ENCODE data around the gene ATG13.

ATG13 gene

DNA sequence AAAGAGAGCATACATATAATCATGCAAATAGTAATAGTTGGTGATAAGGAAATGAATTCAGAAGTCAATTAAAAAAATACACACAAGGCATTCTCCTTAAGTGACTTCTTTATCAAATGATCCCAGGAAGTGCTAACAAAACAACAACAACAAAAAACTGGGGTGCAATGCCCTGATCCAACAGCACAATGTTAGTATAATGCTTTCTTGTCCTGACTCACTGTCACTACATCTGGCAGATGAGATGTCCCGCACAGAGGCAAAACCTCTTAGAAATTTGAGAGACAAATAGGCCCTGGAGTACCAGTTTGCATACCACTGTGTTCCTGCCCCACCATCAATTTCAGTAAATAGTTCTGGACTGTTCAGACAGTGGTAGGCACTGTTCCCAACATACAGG, 12.6 kb upstream of the ATG13 start:
- Histone ChIP-seq H3K4me3 (ENCODE audit: low read depth in 1 of 5, low read length in 5 of 5) (no peak overlapping the region), H3K9ac (ENCODE audit: low read length in 5 of 5) (no peak overlapping the region), H3K9me3 (ENCODE audit: control insufficient read depth in 5 of 5, low read length in 5 of 5) (no peaks in the 10 kb centered on the region), H3K27me3 (ENCODE audit: control insufficient read depth in 5 of 5, insufficient read depth in 4 of 5, low read length in 5 of 5) (no peaks in the 10 kb centered on the region), H3K27ac (ENCODE audit: low read depth, low read length) (no peak overlapping the region), H3K4me1 (ENCODE audit: control insufficient read depth in 5 of 5, insufficient read depth in 5 of 5, low read length in 5 of 5) (peaks cover 0 to 12% (median 6%) of the 10 kb centered on the region in 5 donors), H3K36me3 (ENCODE audit: control insufficient read depth in 5 of 5, insufficient read depth in 5 of 5, low read length in 5 of 5) (peaks cover 3 to 7% (median 6%) of the 10 kb centered on the region in 5 donors)

DNA sequence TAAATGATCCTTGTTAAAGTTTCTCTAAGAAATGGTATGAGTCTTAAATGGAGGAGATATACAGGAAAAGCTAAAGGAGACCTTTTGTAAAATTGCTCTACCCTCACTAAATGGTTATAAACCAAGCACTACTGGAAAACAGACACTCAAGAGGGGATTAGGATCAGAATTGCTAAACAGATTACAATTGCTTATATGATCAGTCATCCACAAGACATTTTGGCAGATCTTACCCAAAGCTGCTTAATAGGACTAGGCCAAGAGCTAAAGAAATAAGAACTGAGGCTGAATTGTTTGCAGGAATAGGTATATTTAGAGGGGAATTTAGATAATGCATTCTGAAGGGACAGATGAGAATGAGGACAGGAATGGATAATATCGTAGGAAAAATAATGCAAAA, 9.8 kb upstream of the ATG13 start:
- H3K4me1 ChIP-seq (ENCODE audit: control insufficient read depth in 5 of 5, insufficient read depth in 5 of 5, low read length in 5 of 5): peaks cover 0 to 7% (median 6%) of the 10 kb centered on the region in 5 donors
- no peaks in the 10 kb centered on the region for H3K9me3 ChIP-seq (ENCODE audit: control insufficient read depth in 5 of 5, low read length in 5 of 5)
- no peak overlapping the region for H3K4me3 ChIP-seq (ENCODE audit: low read depth in 1 of 5, low read length in 5 of 5)
- no peaks in the 10 kb centered on the region for H3K27me3 ChIP-seq (ENCODE audit: control insufficient read depth in 5 of 5, insufficient read depth in 4 of 5, low read length in 5 of 5)
- no peak overlapping the region for H3K27ac ChIP-seq (ENCODE audit: low read depth, low read length)
- peaks cover 3 to 7% (median 6%) of the 10 kb centered on the region in 5 donors for H3K36me3 ChIP-seq (ENCODE audit: control insufficient read depth in 5 of 5, insufficient read depth in 5 of 5, low read length in 5 of 5)
- H3K9ac ChIP-seq (ENCODE audit: low read length in 5 of 5): no peak overlapping the region

DNA sequence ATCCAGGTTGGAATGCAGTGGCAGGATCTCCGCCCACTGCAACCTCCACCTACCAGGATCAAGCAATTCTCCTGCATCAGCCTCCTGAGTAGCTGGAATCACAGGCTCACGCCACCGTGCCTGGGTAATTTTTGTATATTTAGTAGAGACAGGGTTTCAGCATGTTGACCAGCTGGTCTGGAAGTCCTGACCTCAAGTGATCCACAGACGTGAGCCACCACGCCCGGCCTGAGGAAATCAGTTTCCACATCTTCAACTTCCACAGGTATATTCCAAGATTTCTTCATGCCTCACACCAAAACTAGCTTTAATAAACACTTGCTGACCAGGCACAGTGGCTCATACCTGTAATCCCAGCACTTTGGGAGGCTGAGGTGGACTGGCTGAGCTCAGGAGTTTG, 8.0 kb upstream of the ATG13 start:
- H3K27ac ChIP-seq (ENCODE audit: low read depth, low read length): no peak overlapping the region
- peaks cover 0 to 7% (median 6%) of the 10 kb centered on the region in 5 donors for H3K4me1 ChIP-seq (ENCODE audit: control insufficient read depth in 5 of 5, insufficient read depth in 5 of 5, low read length in 5 of 5)
- no peaks in the 10 kb centered on the region for H3K9me3 ChIP-seq (ENCODE audit: control insufficient read depth in 5 of 5, low read length in 5 of 5)
- H3K4me3 ChIP-seq (ENCODE audit: low read depth in 1 of 5, low read length in 5 of 5): no peak overlapping the region
- no peaks in the 10 kb centered on the region for H3K27me3 ChIP-seq (ENCODE audit: control insufficient read depth in 5 of 5, insufficient read depth in 4 of 5, low read length in 5 of 5)
- no peaks in the 10 kb centered on the region for H3K36me3 ChIP-seq (ENCODE audit: control insufficient read depth in 5 of 5, insufficient read depth in 5 of 5, low read length in 5 of 5)
- H3K9ac ChIP-seq (ENCODE audit: low read length in 5 of 5): no peak overlapping the region

DNA sequence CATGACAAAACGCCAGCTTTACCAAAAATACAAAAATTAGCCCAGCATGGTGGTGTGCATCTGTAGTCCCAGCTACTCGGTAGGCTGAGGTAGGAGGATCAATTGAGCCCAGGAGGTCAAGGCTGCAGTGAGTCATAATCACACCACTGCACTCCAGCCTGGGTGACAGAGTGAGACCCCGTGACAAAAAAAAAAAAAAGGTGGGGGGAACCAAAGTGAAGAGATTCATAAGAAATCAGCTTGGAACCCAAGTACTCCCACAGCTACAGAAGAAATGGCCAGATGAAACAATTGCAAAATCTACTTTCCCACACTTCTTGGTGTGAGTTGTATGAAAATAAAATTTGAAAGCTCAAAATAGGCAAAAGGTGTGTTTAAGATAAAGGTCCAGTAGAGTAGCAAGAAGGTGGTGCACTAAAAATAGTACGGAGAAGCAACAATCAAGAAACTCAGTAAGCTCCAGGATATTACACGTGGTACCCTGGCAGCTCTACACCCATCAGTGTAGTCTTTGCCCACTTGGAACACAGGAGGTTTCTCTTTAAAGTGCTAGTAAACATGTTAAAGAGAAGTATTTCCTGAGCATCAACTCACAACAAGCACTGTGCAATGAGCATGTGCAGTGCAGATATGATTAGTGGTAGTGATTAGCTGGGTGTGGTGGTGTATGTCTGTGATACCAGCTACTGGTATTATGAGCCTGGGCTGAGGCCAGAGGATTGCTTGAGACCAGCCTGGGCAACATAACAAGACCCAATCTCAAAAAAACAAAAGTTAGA, 5.6 kb upstream of the ATG13 start:
- Histone ChIP-seq H3K27me3 (ENCODE audit: control insufficient read depth in 5 of 5, insufficient read depth in 4 of 5, low read length in 5 of 5) (no peaks in the 10 kb centered on the region), H3K9me3 (ENCODE audit: control insufficient read depth in 5 of 5, low read length in 5 of 5) (no peaks in the 10 kb centered on the region), H3K9ac (ENCODE audit: low read length in 5 of 5) (no peak overlapping the region), H3K4me3 (ENCODE audit: low read depth in 1 of 5, low read length in 5 of 5) (no peak overlapping the region), H3K27ac (ENCODE audit: low read depth, low read length) (no peak overlapping the region), H3K36me3 (ENCODE audit: control insufficient read depth in 5 of 5, insufficient read depth in 5 of 5, low read length in 5 of 5) (no peaks in the 10 kb centered on the region), H3K4me1 (ENCODE audit: control insufficient read depth in 5 of 5, insufficient read depth in 5 of 5, low read length in 5 of 5) (peaks cover 2 to 21% (median 13%) of the 10 kb centered on the region in 5 donors)

DNA sequence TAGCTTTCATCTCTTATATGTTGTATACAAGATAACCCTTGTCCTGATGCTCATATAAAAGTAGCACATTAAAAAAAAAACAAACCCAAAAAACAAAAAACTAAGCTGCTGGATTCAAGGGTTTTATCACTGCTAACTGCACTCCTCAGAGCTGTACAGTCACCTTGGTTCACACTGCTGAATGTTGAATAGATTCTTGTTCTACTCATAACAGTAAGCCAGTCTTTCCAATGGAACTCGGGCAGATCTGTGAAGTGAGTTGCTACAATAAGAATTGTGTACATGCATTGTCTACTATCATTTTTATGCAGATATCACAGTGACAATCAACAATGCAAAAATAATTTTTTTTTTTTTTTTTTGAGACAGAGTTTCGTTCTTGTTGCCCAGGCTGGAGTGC, 5.0 kb upstream of the ATG13 start:
- no peaks in the 10 kb centered on the region for H3K27me3 ChIP-seq (ENCODE audit: control insufficient read depth in 5 of 5, insufficient read depth in 4 of 5, low read length in 5 of 5)
- H3K9ac ChIP-seq (ENCODE audit: low read length in 5 of 5): no peak overlapping the region
- no peaks in the 10 kb centered on the region for H3K9me3 ChIP-seq (ENCODE audit: control insufficient read depth in 5 of 5, low read length in 5 of 5)
- H3K4me3 ChIP-seq (ENCODE audit: low read depth in 1 of 5, low read length in 5 of 5): no peak overlapping the region
- H3K4me1 ChIP-seq (ENCODE audit: control insufficient read depth in 5 of 5, insufficient read depth in 5 of 5, low read length in 5 of 5): peaks cover 2 to 23% (median 15%) of the 10 kb centered on the region in 5 donors
- no peaks in the 10 kb centered on the region for H3K36me3 ChIP-seq (ENCODE audit: control insufficient read depth in 5 of 5, insufficient read depth in 5 of 5, low read length in 5 of 5)
- no peak overlapping the region for H3K27ac ChIP-seq (ENCODE audit: low read depth, low read length)

DNA sequence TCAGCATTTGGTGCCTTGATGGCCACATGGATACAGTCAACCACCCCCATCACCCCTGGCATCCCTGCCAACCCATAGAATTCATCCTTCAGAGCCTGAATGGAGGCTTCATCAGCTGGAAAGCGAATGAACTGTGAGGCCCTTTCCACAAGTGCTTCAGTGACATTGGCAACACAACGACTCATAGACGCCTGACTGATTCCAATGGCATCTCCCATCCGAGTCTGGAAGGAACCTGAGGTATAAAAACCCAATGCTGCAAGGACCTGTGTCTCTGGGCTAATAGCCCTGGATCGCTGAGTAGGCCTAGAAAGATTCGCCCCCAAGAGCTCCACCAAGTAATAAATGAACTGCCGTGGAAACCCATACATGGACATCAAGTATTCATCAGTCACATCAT, 1.6 kb upstream of the ATG13 start:
- Histone ChIP-seq H3K4me3 (ENCODE audit: low read depth in 1 of 5, low read length in 5 of 5) (no peak overlapping the region), H3K9me3 (ENCODE audit: control insufficient read depth in 5 of 5, low read length in 5 of 5) (no peaks in the 10 kb centered on the region), H3K27me3 (ENCODE audit: control insufficient read depth in 5 of 5, insufficient read depth in 4 of 5, low read length in 5 of 5) (no peaks in the 10 kb centered on the region), H3K9ac (ENCODE audit: low read length in 5 of 5) (no peak overlapping the region), H3K36me3 (ENCODE audit: control insufficient read depth in 5 of 5, insufficient read depth in 5 of 5, low read length in 5 of 5) (peaks cover 0 to 9% (median 0%) of the 10 kb centered on the region in 5 donors), H3K27ac (ENCODE audit: low read depth, low read length) (no peak overlapping the region), H3K4me1 (ENCODE audit: control insufficient read depth in 5 of 5, insufficient read depth in 5 of 5, low read length in 5 of 5) (peaks cover 2 to 38% (median 30%) of the 10 kb centered on the region in 5 donors)

DNA sequence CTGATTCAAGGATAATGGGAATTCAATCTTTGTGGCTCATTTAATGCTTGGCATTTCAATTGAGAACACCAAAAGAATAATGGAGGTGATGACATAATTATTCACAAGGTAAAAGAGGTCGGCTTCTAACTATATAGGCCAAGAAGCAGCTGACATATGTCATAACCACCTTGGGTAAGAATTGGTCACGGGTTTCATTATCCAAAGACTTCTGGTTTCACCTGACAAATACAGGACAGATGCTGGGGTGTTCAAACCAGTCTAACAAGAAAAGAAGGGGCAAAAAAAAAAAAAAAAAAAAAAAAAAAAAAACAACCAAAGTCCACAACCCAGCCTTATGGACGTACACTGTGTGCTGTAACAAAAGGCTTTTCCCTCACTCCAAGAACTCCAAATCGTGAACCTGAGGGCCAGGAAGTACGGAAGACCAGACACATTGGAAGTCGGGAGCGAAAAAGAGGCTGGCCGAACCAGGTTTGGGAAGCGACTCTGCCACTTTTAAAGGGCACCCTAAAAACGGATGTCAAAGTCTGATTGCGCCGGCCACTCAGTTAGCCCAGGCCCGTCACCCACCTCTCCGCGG, 711 bp upstream of the ATG13 start:
- Histone ChIP-seq H3K4me3 (ENCODE audit: low read depth in 1 of 5, low read length in 5 of 5) (peak overlapping the region; percentile 91 to 100 (median 96)), H3K36me3 (ENCODE audit: control insufficient read depth in 5 of 5, insufficient read depth in 5 of 5, low read length in 5 of 5) (peaks cover 3 to 14% (median 4%) of the 10 kb centered on the region in 5 donors), H3K27ac (ENCODE audit: low read depth, low read length) (peak overlapping the region; percentile 95), H3K27me3 (ENCODE audit: control insufficient read depth in 5 of 5, insufficient read depth in 4 of 5, low read length in 5 of 5) (no peaks in the 10 kb centered on the region), H3K9ac (ENCODE audit: low read length in 5 of 5) (peak overlapping the region; percentile 86 to 99 (median 90)), H3K4me1 (ENCODE audit: control insufficient read depth in 5 of 5, insufficient read depth in 5 of 5, low read length in 5 of 5) (peaks cover 2 to 36% (median 29%) of the 10 kb centered on the region in 5 donors), H3K9me3 (ENCODE audit: control insufficient read depth in 5 of 5, low read length in 5 of 5) (no peaks in the 10 kb centered on the region)

DNA sequence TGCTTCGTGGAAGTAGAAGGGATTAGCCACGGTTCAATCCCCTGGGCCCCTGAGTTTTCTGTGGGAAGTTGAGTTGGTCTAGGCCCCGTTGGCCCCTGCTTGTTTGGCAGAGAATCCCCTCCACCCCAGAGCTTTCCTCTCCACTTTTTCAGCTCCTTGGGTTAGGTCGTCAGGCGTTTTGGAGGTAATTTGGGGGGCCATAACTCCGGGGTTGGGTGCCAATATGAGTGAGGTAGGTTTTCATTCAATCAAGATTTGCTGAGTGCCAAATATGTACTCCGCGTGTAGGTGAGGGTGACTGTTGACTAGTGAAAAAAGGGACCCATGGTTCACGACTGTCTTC, 590 bp downstream of the ATG13 start:
- Histone ChIP-seq H3K9me3 (ENCODE audit: control insufficient read depth in 5 of 5, low read length in 5 of 5) (no peaks in the 10 kb centered on the region), H3K27me3 (ENCODE audit: control insufficient read depth in 5 of 5, insufficient read depth in 4 of 5, low read length in 5 of 5) (no peaks in the 10 kb centered on the region), H3K9ac (ENCODE audit: low read length in 5 of 5) (peak overlapping the region in 4 of 5 donors; percentile 86 to 99 (median 91)), H3K27ac (ENCODE audit: low read depth, low read length) (peak overlapping the region; percentile 95), H3K36me3 (ENCODE audit: control insufficient read depth in 5 of 5, insufficient read depth in 5 of 5, low read length in 5 of 5) (peaks cover 4 to 21% (median 8%) of the 10 kb centered on the region in 5 donors), H3K4me3 (ENCODE audit: low read depth in 1 of 5, low read length in 5 of 5) (peak overlapping the region; percentile 93 to 100 (median 96)), H3K4me1 (ENCODE audit: control insufficient read depth in 5 of 5, insufficient read depth in 5 of 5, low read length in 5 of 5) (peaks cover 2 to 31% (median 23%) of the 10 kb centered on the region in 5 donors)

DNA sequence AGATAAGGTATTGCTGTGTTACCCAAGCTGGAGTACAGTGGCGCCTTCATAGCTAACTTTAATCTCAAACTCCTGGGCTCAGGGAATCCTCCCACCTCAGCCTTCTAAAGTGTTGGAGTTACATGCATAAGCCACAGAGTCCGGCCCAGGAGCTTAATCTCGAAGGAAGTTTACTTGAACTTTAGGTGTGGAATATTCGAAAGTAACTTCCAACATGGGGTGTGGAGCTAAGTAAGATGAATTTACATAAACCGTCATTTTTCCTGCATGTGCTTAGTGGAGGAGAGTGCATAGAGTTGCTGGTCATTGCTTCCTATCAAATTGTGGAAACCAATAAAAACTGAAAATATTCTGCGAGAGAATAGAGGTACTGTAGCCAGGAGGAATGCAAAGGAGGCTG, 1.5 kb downstream of the ATG13 start:
- Histone ChIP-seq H3K36me3 (ENCODE audit: control insufficient read depth in 5 of 5, insufficient read depth in 5 of 5, low read length in 5 of 5) (peaks cover 4 to 23% (median 8%) of the 10 kb centered on the region in 5 donors), H3K4me1 (ENCODE audit: control insufficient read depth in 5 of 5, insufficient read depth in 5 of 5, low read length in 5 of 5) (peaks cover 2 to 31% (median 23%) of the 10 kb centered on the region in 5 donors), H3K9me3 (ENCODE audit: control insufficient read depth in 5 of 5, low read length in 5 of 5) (no peaks in the 10 kb centered on the region), H3K4me3 (ENCODE audit: low read depth in 1 of 5, low read length in 5 of 5) (no peak overlapping the region), H3K9ac (ENCODE audit: low read length in 5 of 5) (peak overlapping the region in 3 of 5 donors; percentile 43 to 99 (median 96)), H3K27me3 (ENCODE audit: control insufficient read depth in 5 of 5, insufficient read depth in 4 of 5, low read length in 5 of 5) (no peaks in the 10 kb centered on the region), H3K27ac (ENCODE audit: low read depth, low read length) (no peak overlapping the region)

DNA sequence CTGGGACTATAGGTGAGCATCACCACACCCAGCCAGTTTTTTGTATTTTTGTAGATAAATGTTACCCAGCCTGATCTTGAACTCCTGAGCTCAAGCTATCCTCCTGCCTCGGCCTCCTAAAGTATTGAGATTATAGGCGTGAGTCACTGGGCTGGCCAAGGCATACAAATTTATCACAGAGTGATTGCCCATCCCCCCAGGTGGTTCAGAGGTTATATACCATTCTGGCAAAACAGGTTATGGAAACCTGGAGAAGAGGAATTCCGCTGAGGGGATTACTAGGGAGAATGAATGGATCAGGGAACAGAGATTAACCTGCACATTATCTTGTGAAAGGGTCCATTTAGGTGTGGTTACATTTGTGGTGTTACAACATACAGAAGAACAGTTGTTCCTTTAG, 8.1 kb downstream of the ATG13 start:
- Histone ChIP-seq H3K9ac (ENCODE audit: low read length in 5 of 5) (no peak overlapping the region), H3K4me1 (ENCODE audit: control insufficient read depth in 5 of 5, insufficient read depth in 5 of 5, low read length in 5 of 5) (peaks cover 0 to 3% (median 0%) of the 10 kb centered on the region in 5 donors), H3K4me3 (ENCODE audit: low read depth in 1 of 5, low read length in 5 of 5) (no peak overlapping the region), H3K27me3 (ENCODE audit: control insufficient read depth in 5 of 5, insufficient read depth in 4 of 5, low read length in 5 of 5) (no peaks in the 10 kb centered on the region), H3K27ac (ENCODE audit: low read depth, low read length) (no peak overlapping the region), H3K9me3 (ENCODE audit: control insufficient read depth in 5 of 5, low read length in 5 of 5) (no peaks in the 10 kb centered on the region), H3K36me3 (ENCODE audit: control insufficient read depth in 5 of 5, insufficient read depth in 5 of 5, low read length in 5 of 5) (peaks cover 10 to 49% (median 28%) of the 10 kb centered on the region in 5 donors)

All from subcutaneous abdominal adipose tissue (tissue), 5 donors.